EL (cell line): ENCODE data around the gene TBC1D32.
A peak's percentile ranks its signal among the peaks of the same experiment; 100 is the strongest.
"Not testable (repeated sequence)": the region's sequence is repeated elsewhere in the genome, so short reads cannot be mapped to it uniquely, and the experiment has no call there.

Experiments used
- DNase-seq: peaks from one replicate; pipeline ENCODE4 v3.0.0-alpha.2; 2016

Gene TBC1D32

GRCh38 chr6:121210943-121211342 lies 123.3 kb downstream of the TBC1D32 start:
- DNase-seq: no peak

GRCh38 chr6:121205569-121205968 lies 128.7 kb downstream of the TBC1D32 start:
- no peak for DNase-seq

GRCh38 chr6:121201105-121201504 lies 133.2 kb downstream of the TBC1D32 start:
- no peak for DNase-seq

- not testable (repeated sequence) for DNase-seq
These were observed 138.2 kb downstream of the TBC1D32 start for GRCh38 chr6:121196042-121196441.

GRCh38 chr6:121190122-121190521 lies 144.2 kb downstream of the TBC1D32 start:
- no peak for DNase-seq

GRCh38 chr6:121188356-121188755 lies 145.9 kb downstream of the TBC1D32 start:
- DNase-seq: no peak

- DNase-seq: no peak
These were observed 146.5 kb downstream of the TBC1D32 start for GRCh38 chr6:121187833-121188200.

GRCh38 chr6:121187200-121187832 lies 147.0 kb downstream of the TBC1D32 start:
- DNase-seq: no peak

- DNase-seq: no peak
These were observed 150.5 kb downstream of the TBC1D32 start for GRCh38 chr6:121183742-121184141.

GRCh38 chr6:121175827-121176226 lies 158.5 kb downstream of the TBC1D32 start:
- DNase-seq: no peak

- not testable (repeated sequence) for DNase-seq
These were observed 161.8 kb downstream of the TBC1D32 start for GRCh38 chr6:121172451-121172850.

GRCh38 chr6:121171879-121172278 lies 162.4 kb downstream of the TBC1D32 start:
- DNase-seq: no peak

- DNase-seq: no peak
These were observed 172.4 kb downstream of the TBC1D32 start for GRCh38 chr6:121161886-121162285.

- no peak for DNase-seq
These were observed 174.0 kb downstream of the TBC1D32 start for GRCh38 chr6:121160276-121160675.

GRCh38 chr6:121158891-121159290 lies 175.4 kb downstream of the TBC1D32 start:
- no peak for DNase-seq

- DNase-seq: peak; percentile 1
These were observed 175.8 kb downstream of the TBC1D32 start for GRCh38 chr6:121158438-121158837.

GRCh38 chr6:121157906-121158305 lies 176.4 kb downstream of the TBC1D32 start:
- peak; percentile 34 for DNase-seq

- DNase-seq: peak; percentile 1
These were observed 190.8 kb downstream of the TBC1D32 start for GRCh38 chr6:121143476-121143875.

GRCh38 chr6:121142093-121142492 lies 192.2 kb downstream of the TBC1D32 start:
- DNase-seq: no peak

GRCh38 chr6:121135425-121135824 lies 198.9 kb downstream of the TBC1D32 start:
- DNase-seq: no peak

GRCh38 chr6:121134922-121135321 lies 199.4 kb downstream of the TBC1D32 start:
- no peak for DNase-seq

- no peak for DNase-seq
These were observed 209.7 kb downstream of the TBC1D32 start for GRCh38 chr6:121124600-121124999.

- no peak for DNase-seq
These were observed 221.9 kb downstream of the TBC1D32 start for GRCh38 chr6:121112356-121112755.

GRCh38 chr6:121110733-121111132 lies 223.5 kb downstream of the TBC1D32 start:
- no peak for DNase-seq

GRCh38 chr6:121106962-121107361 lies 227.3 kb downstream of the TBC1D32 start:
- no peak for DNase-seq
